IMR-90 (cell line): ENCODE data around the gene GJA4. TPM values are rescaled to one million over a fixed set of nuclear protein-coding genes. Genes with fewer than 3 reads are reported as not detected.

Source experiments
- ATAC-seq: fragments of 200-7000 bp; cut with Tn5 transposase; 2 replicates; pipeline ENCODE4 v1.9.1; 2020; ENCODE audit warnings: low read depth, mild to moderate bottlenecking, moderate library complexity
- BruUV-seq: library from RNA; stranded (reverse); fragments of 400-500 nt; replicated peaks from 2 replicates; lab custom pipeline; 2021; lab: Mats Ljungman, UMichigan
- CTCF ChIA-PET: fragments of 300-600 bp; formaldehyde crosslinking; extraction: SDS; loops from one replicate; lab custom pipeline; 2021; ENCODE audit warnings: antibody characterized with exemption; lab: Yijun Ruan, JAX
- POLR2A ChIA-PET: fragments of 300-600 bp; sonication (Branson Sonifier 250); formaldehyde crosslinking; loops from one replicate; lab custom pipeline; 2022; ENCODE audit warnings: antibody characterized with exemption; ENCODE audit not compliant: unreplicated experiment; lab: Charles Lee
- DNase-seq: peaks from one replicate; pipeline ENCODE4 v3.0.0; 2013
- H2AFZ ChIP-seq: replicated peaks from 2 replicates; pipeline ENCODE3; 2013; ENCODE audit warnings: low read length, mild to moderate bottlenecking; ENCODE audit not compliant: poor library complexity
- H2AK5ac ChIP-seq: 2 replicates; pipeline ENCODE4 v1.6.1; 2013; ENCODE audit warnings: low read depth, low read length, inconsistent platforms
- H2AK9ac ChIP-seq: replicated peaks from 2 replicates; pipeline ENCODE3; 2013; ENCODE audit warnings: mild to moderate bottlenecking, low read depth, low read length, moderate library complexity; ENCODE audit not compliant: poor library complexity
- H2BK120ac ChIP-seq: 2 replicates; pipeline ENCODE4 v1.6.1; 2013; ENCODE audit warnings: low read depth, low read length, inconsistent platforms
- H2BK15ac ChIP-seq: 3 replicates; pipeline ENCODE4 v1.6.1; 2013; ENCODE audit warnings: low read depth, low read length, inconsistent platforms
- H2BK20ac ChIP-seq: 2 replicates; pipeline ENCODE4 v1.6.1; 2013; ENCODE audit warnings: low read depth, mild to moderate bottlenecking, inconsistent platforms, low read length, moderate library complexity
- H2BK5ac ChIP-seq: 2 replicates; pipeline ENCODE4 v1.6.1; 2013; ENCODE audit warnings: mild to moderate bottlenecking, low read depth, low read length, inconsistent platforms; ENCODE audit not compliant: poor library complexity, severe bottlenecking
- H3K14ac ChIP-seq: replicated peaks from 2 replicates; pipeline ENCODE4 v1.6.1; 2013; ENCODE audit warnings: low read depth, low read length, inconsistent platforms
- H3K18ac ChIP-seq: 2 replicates; pipeline ENCODE4 v1.6.1; 2013; ENCODE audit warnings: low read depth, low read length, control low read depth
- H3K23ac ChIP-seq: 2 replicates; pipeline ENCODE4 v1.6.1; 2013; ENCODE audit warnings: low read depth, low read length, inconsistent platforms
- H3K27ac ChIP-seq: 2 replicates; pipeline ENCODE4 v1.5.1; 2013; ENCODE audit warnings: mild to moderate bottlenecking, control low read depth, low read length; ENCODE audit not compliant: insufficient read depth
- H3K27me3 ChIP-seq: 2 replicates; pipeline ENCODE4 v1.6.1; 2013; ENCODE audit warnings: low read length; ENCODE audit not compliant: control insufficient read depth, insufficient read depth
- H3K36me3 ChIP-seq: 2 replicates; pipeline ENCODE4 v1.6.1; 2013; ENCODE audit warnings: low read length, mixed read lengths; ENCODE audit not compliant: control insufficient read depth, insufficient read depth
- H3K4ac ChIP-seq: 2 replicates; pipeline ENCODE4 v1.6.1; 2013; ENCODE audit warnings: low read depth, low read length, inconsistent platforms
- H3K4me1 ChIP-seq: 2 replicates; pipeline ENCODE4 v1.6.1; 2013; ENCODE audit warnings: low read length, mixed read lengths; ENCODE audit not compliant: control insufficient read depth, insufficient read depth
- H3K4me2 ChIP-seq: 2 replicates; pipeline ENCODE4 v1.6.1; 2013; ENCODE audit warnings: low read depth, mild to moderate bottlenecking, control low read depth, low read length, moderate library complexity
- H3K4me3 ChIP-seq: 2 replicates; pipeline ENCODE4 v1.5.1; 2013; ENCODE audit warnings: low read depth, mild to moderate bottlenecking, control low read depth, low read length, moderate library complexity; ENCODE audit not compliant: insufficient read depth
- H3K56ac ChIP-seq: 2 replicates; pipeline ENCODE4 v1.6.1; 2013; ENCODE audit warnings: low read length, inconsistent platforms; ENCODE audit not compliant: insufficient read depth; ENCODE audit errors: extremely low read depth
- H3K79me1 ChIP-seq, 2 experiments: 2 replicates each; pipeline ENCODE4 v1.6.1; 2013; ENCODE audit warnings: low read length in 2 of 2, inconsistent platforms in 1 of 2, low read depth in 1 of 2
- H3K9ac ChIP-seq: 2 replicates; pipeline ENCODE4 v1.6.1; 2013; ENCODE audit warnings: low read depth, low read length, control low read depth
- H3K9me1 ChIP-seq: 2 replicates; pipeline ENCODE4 v1.6.1; 2013; ENCODE audit warnings: low read length, inconsistent platforms; ENCODE audit not compliant: insufficient read depth
- H3K9me3 ChIP-seq: 2 replicates; pipeline ENCODE4 v1.6.1; 2013; ENCODE audit warnings: low read length; ENCODE audit not compliant: control insufficient read depth, insufficient read depth
- H4K20me1 ChIP-seq: 2 replicates; pipeline ENCODE4 v1.6.1; 2013; ENCODE audit warnings: low read length, inconsistent platforms; ENCODE audit not compliant: insufficient read depth
- H4K5ac ChIP-seq: 2 replicates; pipeline ENCODE4 v1.6.1; 2013; ENCODE audit warnings: mild to moderate bottlenecking, low read depth, low read length, control low read depth
- H4K8ac ChIP-seq, 2 experiments: 2 replicates each; pipeline ENCODE4 v1.6.1; 2013; ENCODE audit warnings: low read depth in 2 of 2, low read length in 2 of 2, control low read depth in 1 of 2, inconsistent platforms in 1 of 2
- H4K91ac ChIP-seq: 2 replicates; pipeline ENCODE4 v1.6.1; 2013; ENCODE audit warnings: low read depth, low read length, inconsistent platforms; ENCODE audit not compliant: insufficient read depth
- BHLHE40 ChIP-seq: fragments of 150-350 bp; IDR thresholded peaks from 2 replicates; pipeline ENCODE4 v1.6.1; 2016; ENCODE audit warnings: mild to moderate bottlenecking, low read depth, low read length
- CEBPB ChIP-seq: IDR thresholded peaks from 2 replicates; pipeline ENCODE4 v1.6.1; 2012; ENCODE audit warnings: low read depth, low read length, improper control_type of control experiment
- NFE2L2 ChIP-seq: fragments of 150-350 bp; IDR thresholded peaks from 2 replicates; pipeline ENCODE4 v1.6.1; 2016; ENCODE audit warnings: low read depth, mild to moderate bottlenecking, low read length
- WGBS, 2 experiments: methylation state at CpG; one replicate each; pipeline versions ENCODE4 v1.1.5 to v1.1.7; 2013; ENCODE audit warnings: missing lambda C conversion rate in 2 of 2; ENCODE audit not compliant: insufficient read length in 1 of 2; ENCODE audit errors: extremely low coverage in 2 of 2; 5-methylcytosine and 5-hydroxymethylcytosine counted together
- dilution Hi-C: fragments of 300-500 bp; cut with HindIII; formaldehyde crosslinking; loops from one replicate; pipeline ENCODE4 v1.14.3; 2018; ENCODE audit warnings: low sequenced_read_pairs; ENCODE audit not compliant: unreplicated experiment
- in situ Hi-C: fragments of 300-500 bp; cut with MboI; formaldehyde crosslinking; loops from 3 replicates; pipeline ENCODE4 v1.14.3; 2019; ENCODE audit warnings: low sequenced_read_pairs, inconsistent platforms, mixed read lengths
- intact Hi-C: fragments of 100-400 bp; cut with micrococcal nuclease; formaldehyde crosslinking; loops from 2 replicates; pipeline ENCODE4 v1.10.0; 2022
- polyA plus RNA-seq, 3 experiments: library from polyadenylated mRNA; depleted of rRNA; stranded (reverse); fragments of >200 nt; gene quantifications; 2 replicates each; pipeline ENCODE4 v1.2.3, GENCODE V29; 2012; ENCODE audit warnings: low replicate concordance in 1 of 3
- total RNA-seq: library from RNA; depleted of rRNA; stranded (reverse); fragments of >200 nt; gene quantifications from 2 replicates; pipeline ENCODE4 v1.2.3, GENCODE V29; 2012
- TF ChIP-seq, protein P1 (sequence below): fragments of 150-350 bp; IDR thresholded peaks from 2 replicates; pipeline ENCODE4 v1.6.1; 2016; ENCODE audit warnings: low read depth, mild to moderate bottlenecking, low read length, moderate library complexity, borderline replicate concordance

The GJA4 gene
- total and polyA plus RNA-seq, 2 of the 4 experiments (the other 2 are of a cell fraction): not detected

DNA sequence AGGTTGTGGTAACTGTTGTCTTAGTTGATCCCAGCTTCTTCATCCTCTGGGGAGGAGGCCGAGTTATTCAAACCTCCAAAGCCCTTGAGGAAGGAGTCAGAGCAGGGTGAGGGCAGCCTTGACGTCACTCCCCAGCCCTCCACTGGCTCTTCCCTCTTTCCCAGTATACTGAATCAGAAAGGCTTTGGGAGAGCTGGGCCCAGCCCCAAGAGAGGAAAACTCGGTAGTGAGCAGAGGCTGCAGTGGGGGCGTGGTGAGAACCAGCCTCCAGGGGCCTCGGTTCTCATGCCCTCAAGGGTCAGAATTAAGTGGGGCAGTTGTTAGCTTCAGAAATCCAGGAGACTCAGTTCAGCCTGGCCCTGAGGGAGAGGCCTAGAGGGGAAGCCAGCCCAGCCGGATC, 1.8 kb upstream of the GJA4 start:
- no CpG with 5 or more reads among the region's 6 CpGs for WGBS, 2 experiments
- Histone ChIP-seq H3K14ac (no peak overlapping the region), H3K4me1 (peaks cover 2% of the 10 kb centered on the region; the same call in 1 of the 2 replicates), H2AFZ (no peak overlapping the region), H3K18ac (no peak overlapping the region), H3K27ac (no peak overlapping the region), H3K27me3 (peaks cover 14% of the 10 kb centered on the region), H4K5ac (no peak overlapping the region), H3K36me3 (no peaks in the 10 kb centered on the region), H2BK20ac (no peak overlapping the region), H3K56ac (no peak overlapping the region), H4K8ac (no peak overlapping the region), H3K79me1 (no peaks in the 10 kb centered on the region), H3K9me1 (peaks cover 4% of the 10 kb centered on the region; the same call in 1 of the 2 replicates), H3K9ac (no peak overlapping the region), H3K4ac (no peak overlapping the region), H2AK9ac (no peak overlapping the region), H3K23ac (no peak overlapping the region), H2AK5ac (no peak overlapping the region), H4K91ac (no peak overlapping the region), H3K9me3 (peaks cover 6% of the 10 kb centered on the region), H3K4me3 (no peak overlapping the region), H2BK5ac (no peak overlapping the region), H2BK120ac (no peak overlapping the region), H3K4me2 (no peak overlapping the region), H2BK15ac (no peak overlapping the region), H4K20me1 (no peaks in the 10 kb centered on the region)
- no peak for ATAC-seq
- POLR2A ChIA-PET: no interaction called here
- TF ChIP-seq, protein P1, sequence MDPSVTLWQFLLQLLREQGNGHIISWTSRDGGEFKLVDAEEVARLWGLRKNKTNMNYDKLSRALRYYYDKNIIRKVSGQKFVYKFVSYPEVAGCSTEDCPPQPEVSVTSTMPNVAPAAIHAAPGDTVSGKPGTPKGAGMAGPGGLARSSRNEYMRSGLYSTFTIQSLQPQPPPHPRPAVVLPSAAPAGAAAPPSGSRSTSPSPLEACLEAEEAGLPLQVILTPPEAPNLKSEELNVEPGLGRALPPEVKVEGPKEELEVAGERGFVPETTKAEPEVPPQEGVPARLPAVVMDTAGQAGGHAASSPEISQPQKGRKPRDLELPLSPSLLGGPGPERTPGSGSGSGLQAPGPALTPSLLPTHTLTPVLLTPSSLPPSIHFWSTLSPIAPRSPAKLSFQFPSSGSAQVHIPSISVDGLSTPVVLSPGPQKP: no peak
- TF ChIP-seq CEBPB (no peak), BHLHE40 (no peak), NFE2L2 (no peak)
- dilution Hi-C loops (no loop called here), intact Hi-C loops (no loop called here), in situ Hi-C loops (no loop called here)
- no peak for DNase-seq
- CTCF ChIA-PET: interaction anchor here (0.7 kb wide), 1 partner anchor 10 kb away, joined by 3 read pairs; no protein-coding TSS in a partner anchor
- no TSS peak for BruUV-seq
